Ovary (tissue), 3 donors: ENCODE data around the gene CERS6.

Experiments
- CTCF ChIP-seq, 3 donors: fragments of 450-650 bp in 2 of 3; fragments of 200-600 bp in 1 of 3; IDR thresholded peaks; one replicate each; pipeline versions ENCODE4 v1.5.1 to v1.8.0; 2016 to 2022; ENCODE audit warnings: antibody characterized with exemption in 3 of 3, mild to moderate bottlenecking in 1 of 3
- POLR2A ChIP-seq: fragments of 450-650 bp; IDR thresholded peaks from one replicate; pipeline ENCODE4 v1.6.1; 2017; ENCODE audit warnings: antibody characterized with exemption, mild to moderate bottlenecking, moderate library complexity
- donor health status: DM: no; HTN: no; CAD: no.

- TF ChIP-seq CTCF (IDR thresholded peaks at IDR 0.05), result no peak
- no peak for TF ChIP-seq POLR2A
Observed at GRCh38 chr2:168734199-168734760, 278.2 kb downstream of the CERS6 start.
